Neural progenitor cell (in vitro differentiated cells): ENCODE measurements around the gene CLIC5.

Experiments
- CTCF ChIP-seq: fragments of 200-600 bp; sonication (generic); IDR thresholded peaks from 2 replicates; pipeline ENCODE4 v1.5.1; 2017; ENCODE audit warnings: antibody characterized with exemption, mild to moderate bottlenecking
- EZH2 ChIP-seq: fragments of 200-600 bp; sonication (generic); IDR thresholded peaks from 2 replicates; pipeline ENCODE4 v1.6.1; 2017; ENCODE audit warnings: antibody characterized with exemption, mild to moderate bottlenecking, moderate library complexity
- EZH2phosphoT487 ChIP-seq: fragments of 200-600 bp; sonication (generic); IDR thresholded peaks from 2 replicates; pipeline ENCODE4 v1.6.1; 2017; ENCODE audit warnings: antibody characterized with exemption

DNA sequence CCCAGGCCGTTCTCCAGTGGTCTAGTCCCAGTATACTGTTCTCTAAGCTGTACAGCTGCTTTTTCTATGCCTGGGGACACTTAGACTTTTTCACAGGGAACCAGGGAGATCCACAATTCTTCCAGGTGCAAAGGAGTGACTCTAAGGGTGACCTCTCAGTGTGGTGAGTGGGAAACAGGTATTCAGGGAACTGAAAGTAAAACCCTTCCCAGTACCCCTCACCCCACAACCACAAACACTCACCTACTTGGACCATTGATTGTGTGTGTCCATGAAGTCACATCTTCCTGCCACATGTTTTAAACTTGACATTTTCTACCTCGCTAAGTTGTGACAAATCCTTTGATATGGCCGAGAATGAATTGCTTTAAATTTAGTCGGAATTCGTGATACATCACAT is 183.6 kb downstream of the CLIC5 start:
- TF ChIP-seq EZH2 (no peak), CTCF (no peak), EZH2phosphoT487 (no peak)
